Heart right ventricle (tissue), 16 donors: ENCODE results near the gene P4HA2. TPM values are rescaled to one million over a fixed set of nuclear protein-coding genes. Genes with fewer than 3 reads are reported as not detected.

Experiments used
- ATAC-seq, 8 donors: fragments of 200-7000 bp; cut with Tn5 transposase; one replicate each; pipeline ENCODE4 v1.9.1; 2020; ENCODE audit warnings: mild to moderate bottlenecking in 8 of 8, moderate library complexity in 8 of 8, moderate number of reproducible peaks in 1 of 8
- DNase-seq, 2 donors: peaks; one replicate each; pipeline ENCODE4 v3.0.0-alpha.2; 2020
- H3K27ac ChIP-seq, 10 donors: fragments of 200-600 bp; sonication (generic) in 2 of 10; one replicate each; pipeline versions ENCODE4 v1.5.0 to v1.8.0; 2020 to 2022; ENCODE audit warnings: mild to moderate bottlenecking in 3 of 10
- H3K27me3 ChIP-seq, 7 donors: fragments of 200-600 bp; one replicate each; pipeline ENCODE4 v1.8.0; 2021 to 2022; ENCODE audit warnings: mild to moderate bottlenecking in 2 of 7
- H3K36me3 ChIP-seq, 9 donors: fragments of 200-600 bp; sonication (generic) in 1 of 9; one replicate each; pipeline versions ENCODE4 v1.5.0 to v1.8.0; 2020 to 2022; ENCODE audit warnings: mild to moderate bottlenecking in 2 of 9
- H3K4me1 ChIP-seq, 9 donors: fragments of 200-600 bp; sonication (generic) in 1 of 9; one replicate each; pipeline versions ENCODE4 v1.5.0 to v1.8.0; 2020 to 2022; ENCODE audit warnings: mild to moderate bottlenecking in 4 of 9
- H3K4me3 ChIP-seq, 10 donors: fragments of 200-600 bp; sonication (generic) in 2 of 10; one replicate each; pipeline versions ENCODE4 v1.5.0 to v1.8.0; 2020 to 2022; ENCODE audit warnings: mild to moderate bottlenecking in 7 of 10, moderate library complexity in 2 of 10
- H3K9me3 ChIP-seq, 11 donors: fragments of 200-600 bp in 10 of 11; sonication (generic) in 2 of 11; one replicate each; pipeline versions ENCODE4 v1.5.0 to v1.8.0; 2013 to 2022; ENCODE audit warnings: mild to moderate bottlenecking in 2 of 11, control low read depth in 1 of 11, moderate library complexity in 1 of 11
- CTCF ChIP-seq, 9 donors: fragments of 200-600 bp; sonication (generic) in 2 of 9; IDR thresholded peaks; one replicate each; pipeline versions ENCODE4 v1.5.0 to v1.8.0; 2021 to 2022; ENCODE audit warnings: antibody characterized with exemption in 9 of 9, mild to moderate bottlenecking in 5 of 9, moderate library complexity in 1 of 9
- WGBS, 2 donors: extraction: QIAGEN DNeasy Blood & Tissue Kit; methylation state at CpG; one replicate each; pipeline ENCODE4 v1.1.7; 2013; ENCODE audit warnings: inconsistent platforms in 1 of 2; 5-methylcytosine and 5-hydroxymethylcytosine counted together
- intact Hi-C, 10 donors: fragments of 100-400 bp; cut with DNase I; formaldehyde crosslinking; loops; one replicate each; pipeline versions ENCODE4 v1.11.1 to v1.14.2; 2022
- polyA plus RNA-seq, 2 donors: library from polyadenylated mRNA; stranded (reverse); fragments of 200-250 nt; gene quantifications; one replicate each; pipeline ENCODE4 v1.2.3, GENCODE V29; 2013
- total RNA-seq, 10 donors: library from RNA; stranded (reverse); fragmentation: NEBNext Ultra II Directional in 3 of 10; extraction: Animal tissue kit (Norgen Biotek cat#: 25700) in 3 of 10; gene quantifications; one replicate each; pipeline versions ENCODE4 v1.2.1 to v1.2.4, GENCODE V29; 2021 to 2023
- donor health status: Arrhythmogenic right ventricular cardiomyopathy.
- donor health status: ischemic (EF 13 %, LVEDD 7.1; RV severe dilation, severe dysfunction).
- donor health status: healthy with polysubstance abuse.
- donor health status: DM: no; HTN: yes; CAD: no.
- donor health status: DM: no; HTN: no; CAD: no.
- donor health status: ischemic (EF 25% LVEDD 6.9; RV normal size, moderate dysfunction).
- donor health status: ischemic (EF 25% LVEDD 5.7; RV mildly dilated, moderate dysfunction).
- donor health status: healthy.
- donor health status: DM: yes; HTN: yes; CAD: no.
- donor health status: Ischemic cardiomyopathy.
- donor health status: ischemic (EF 35%, LVEDD 5.7; RV mildly dilated, moderate dysfunction).
- donor health status: nonischemic (EF 11% LVEDD 7.7; RV severe dilation, severe dysfunction).
- donor health status: DM: yes; HTN: yes; CAD: no.
- donor health status: PGD.
- donor health status: ischemic (EF 29% LVEDD 5.4; RV normal size, mild dysfunction).
- donor health status: nonischemic (EF 23%, LVEDD 6.1; RV moderate dilation, normal function).

P4HA2 gene
- total and polyA plus RNA-seq, 12 donors = 27.2 to 97.0 (median 52.4) TPM

GRCh38 chr5:132274050-132274792, 46.6 kb upstream of the P4HA2 start:
- H3K9me3 ChIP-seq = no peaks in the 10 kb centered on the region
- no peak overlapping the region for H3K27ac ChIP-seq
- ATAC-seq (no peak), DNase-seq (no peak)
- no peak for TF ChIP-seq CTCF (IDR thresholded peaks at IDR 0.05)
- no peaks in the 10 kb centered on the region for H3K27me3 ChIP-seq
- peaks cover 0 to 13% (median 0%) of the 10 kb centered on the region in 9 donors for H3K4me1 ChIP-seq
- no peaks in the 10 kb centered on the region for H3K36me3 ChIP-seq
- H3K4me3 ChIP-seq = no peak overlapping the region
- 94 to 95% methylated on average over 14 of the region's 14 CpGs for WGBS, 2 donors
- intact Hi-C loops = loop anchor here in 3 of 10 donors (5.0 to 10.0 kb wide), 4 partner anchors 37 to 231 kb away; no protein-coding TSS in a partner anchor

DNA sequence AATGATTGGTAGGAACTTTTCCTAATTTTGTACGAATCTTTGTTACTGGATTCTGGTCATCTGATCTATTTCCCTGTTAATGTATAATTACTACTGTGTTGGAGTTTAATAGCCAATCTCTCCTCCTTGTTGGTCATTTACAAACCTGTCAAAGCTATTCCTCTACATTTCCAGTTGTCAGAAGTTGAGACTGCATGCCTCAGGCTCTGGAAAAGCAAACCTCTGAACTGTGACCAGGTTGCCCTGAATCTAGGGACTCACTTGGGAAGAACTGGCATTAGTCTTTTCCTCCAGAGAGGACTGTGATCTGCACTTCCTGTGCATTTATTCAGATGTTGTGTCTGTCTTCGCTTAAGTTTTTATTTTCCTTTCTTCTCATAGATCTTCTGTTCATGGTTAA, 46.0 kb upstream of the P4HA2 start:
- H3K27ac ChIP-seq = no peak overlapping the region
- no peak for ATAC-seq

DNA sequence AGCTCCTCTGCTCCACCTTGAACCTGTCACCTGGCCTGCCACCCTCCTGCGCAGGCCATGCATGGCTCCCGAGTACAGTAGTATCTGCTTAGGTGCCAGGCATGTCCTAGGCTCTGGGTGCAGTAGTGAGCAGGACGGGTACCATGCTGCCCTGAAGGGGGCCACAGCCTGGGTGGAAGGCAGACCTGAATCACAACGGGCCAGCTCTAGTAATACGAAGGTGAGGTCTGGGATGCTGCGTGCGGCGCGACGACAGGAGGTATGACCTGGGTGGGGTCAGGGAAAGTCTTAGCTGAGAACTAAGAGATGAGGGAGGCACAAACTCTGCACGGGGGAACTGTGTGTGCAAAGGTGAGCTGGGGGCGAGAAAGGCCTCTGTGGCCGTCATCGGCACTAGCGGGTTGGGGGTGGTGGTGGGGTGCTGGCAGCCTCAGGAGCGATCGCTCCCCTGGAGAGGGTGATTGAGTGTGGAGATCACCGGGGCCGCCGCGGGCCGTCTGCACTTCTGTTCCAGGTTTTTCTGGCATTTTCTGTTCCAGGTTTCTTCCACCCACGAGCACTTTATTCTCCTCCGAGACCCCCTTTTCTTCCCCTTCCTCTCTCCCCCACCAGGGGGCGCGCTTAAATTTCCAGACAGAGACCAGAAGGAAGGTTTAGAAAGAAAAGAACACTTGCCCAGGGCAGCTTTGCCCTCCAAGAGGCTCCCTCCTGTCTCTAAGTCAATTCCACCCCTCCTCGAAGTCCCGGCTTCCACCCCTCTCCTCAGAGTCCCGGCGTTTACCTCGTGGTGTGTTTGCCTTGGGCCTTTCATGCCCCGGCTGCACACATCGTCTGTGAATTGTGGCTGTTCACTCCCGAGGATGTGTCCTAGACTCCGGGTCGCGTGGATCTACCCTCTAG, 44.9 kb upstream of the P4HA2 start:
- peaks cover 0 to 15% (median 0%) of the 10 kb centered on the region in 9 donors for H3K4me1 ChIP-seq
- H3K27me3 ChIP-seq = no peaks in the 10 kb centered on the region
- no peaks in the 10 kb centered on the region for H3K36me3 ChIP-seq
- no peaks in the 10 kb centered on the region for H3K9me3 ChIP-seq
- peak; percentile 72 to 91 (median 86) for TF ChIP-seq CTCF (IDR thresholded peaks at IDR 0.05)
- intact Hi-C loops = loop anchor here in 3 of 10 donors (5.0 to 10.0 kb wide), 4 partner anchors 35 to 232 kb away; no protein-coding TSS in a partner anchor
- peak in 1 of 2 donors; percentile 60 for DNase-seq
- H3K27ac ChIP-seq = no peak overlapping the region
- WGBS, 2 donors = 56 to 60% methylated on average over 37 of the region's 37 CpGs
- peak in 7 of 8 donors; percentile 23 to 57 (median 51) for ATAC-seq
- H3K4me3 ChIP-seq = peak overlapping the region in 2 of 10 donors; percentile 11 to 20

More for the DNA sequence above, 46.0 kb upstream of the P4HA2 start:
- H3K4me1 ChIP-seq = peaks cover 0 to 15% (median 0%) of the 10 kb centered on the region in 9 donors
- no peak for TF ChIP-seq CTCF (IDR thresholded peaks at IDR 0.05)
- no peaks in the 10 kb centered on the region for H3K9me3 ChIP-seq
- 79 to 93% methylated on average over 2 of the region's 2 CpGs for WGBS, 2 donors
- no peaks in the 10 kb centered on the region for H3K27me3 ChIP-seq
- intact Hi-C loops = loop anchor here in 3 of 10 donors (5.0 to 10.0 kb wide), 4 partner anchors 36 to 231 kb away; no protein-coding TSS in a partner anchor
- no peak for DNase-seq
- H3K4me3 ChIP-seq = no peak overlapping the region
- no peaks in the 10 kb centered on the region for H3K36me3 ChIP-seq
